CD4-positive, alpha-beta memory T cell (primary cell): ENCODE results near the gene CCR2. TPM values are rescaled to one million over a fixed set of nuclear protein-coding genes. Genes with fewer than 3 reads are reported as not detected.
A peak's percentile ranks its signal among the peaks of the same experiment; 100 is the strongest.
"Not testable (repeated sequence)": the region's sequence is repeated elsewhere in the genome, so short reads cannot be mapped to it uniquely, and the experiment has no call there.

Experiments used
- CTCF ChIA-PET: fragments of 350-600 bp; sonication (Branson Sonifier 250); formaldehyde crosslinking; loops from one replicate; lab custom pipeline; 2021; ENCODE audit warnings: inconsistent platforms; ENCODE audit not compliant: partially characterized antibody; lab: Charles Lee
- POLR2A ChIA-PET: fragments of 350-600 bp; sonication (Branson Sonifier 250); formaldehyde crosslinking; loops from one replicate; lab custom pipeline; 2021; ENCODE audit not compliant: partially characterized antibody; lab: Charles Lee
- DNase-seq, 5 donors: peaks; one replicate each; pipeline versions ENCODE4 v3.0.0 to v3.0.0-alpha.2; 2020 to 2022; ENCODE audit warnings: mixed read lengths in 1 of 5
- H3K27ac ChIP-seq: one replicate; pipeline ENCODE4 v1.7.0; 2013; ENCODE audit warnings: low read depth, low read length
- H3K27me3 ChIP-seq: 2 replicates; pipeline ENCODE4 v1.7.0; 2013; ENCODE audit warnings: mild to moderate bottlenecking, low read length, moderate library complexity; ENCODE audit not compliant: insufficient read depth
- H3K36me3 ChIP-seq: 2 replicates; pipeline ENCODE4 v1.7.0; 2013; ENCODE audit warnings: mild to moderate bottlenecking, low read length, moderate library complexity; ENCODE audit not compliant: insufficient read depth
- H3K4me1 ChIP-seq: 2 replicates; pipeline ENCODE4 v1.7.0; 2013; ENCODE audit warnings: mild to moderate bottlenecking, low read length, moderate library complexity; ENCODE audit not compliant: insufficient read depth
- H3K4me3 ChIP-seq, 2 donors: one replicate each; pipeline ENCODE4 v1.7.0; 2013; ENCODE audit warnings: low read length in 2 of 2, mild to moderate bottlenecking in 1 of 2
- H3K9me3 ChIP-seq, 2 donors: one replicate each; pipeline ENCODE4 v1.7.0; 2013; ENCODE audit warnings: low read length in 2 of 2, control low read depth in 1 of 2; ENCODE audit not compliant: control insufficient read depth in 1 of 2
- H3K27ac Mint-ChIP-seq, 7 donors: one replicate each; pipeline ENCODE4 v1.8.0; 2020 to 2021; ENCODE audit warnings: mixed read lengths in 7 of 7, mild to moderate bottlenecking in 6 of 7, inconsistent platforms in 3 of 7, moderate library complexity in 3 of 7
- H3K27me3 Mint-ChIP-seq, 2 donors: one replicate each; pipeline ENCODE4 v1.8.0; 2020 to 2021; ENCODE audit warnings: mixed read lengths in 2 of 2
- H3K36me3 Mint-ChIP-seq, 2 donors: one replicate each; pipeline ENCODE4 v1.8.0; 2020 to 2021; ENCODE audit warnings: mixed read lengths in 2 of 2, inconsistent platforms in 1 of 2, mild to moderate bottlenecking in 1 of 2
- H3K4me1 Mint-ChIP-seq, 4 donors: one replicate each; pipeline ENCODE4 v1.8.0; 2020 to 2021; ENCODE audit warnings: mixed read lengths in 4 of 4, mild to moderate bottlenecking in 1 of 4
- H3K4me3 Mint-ChIP-seq, 8 donors: one replicate each; pipeline ENCODE4 v1.8.0; 2020 to 2021; ENCODE audit warnings: mixed read lengths in 8 of 8, mild to moderate bottlenecking in 7 of 8, moderate library complexity in 6 of 8, inconsistent platforms in 3 of 8
- H3K9me3 Mint-ChIP-seq, 8 donors: one replicate each; pipeline ENCODE4 v1.8.0; 2020 to 2021; ENCODE audit warnings: mixed read lengths in 8 of 8, mild to moderate bottlenecking in 5 of 8, inconsistent platforms in 3 of 8, moderate library complexity in 1 of 8
- intact Hi-C: fragments of 100-400 bp; cut with micrococcal nuclease; formaldehyde crosslinking; loops from one replicate; pipeline ENCODE4 v1.15.1; 2023
- polyA plus RNA-seq, 2 donors: library from polyadenylated mRNA; unstranded; fragments of 300-500 nt; fragmentation: Illumina TruSeq; gene quantifications; one replicate each; pipeline ENCODE4 v1.2.3, GENCODE V29; 2021
- total RNA-seq, 2 experiments: library from RNA; stranded (reverse); gene quantifications; one replicate each; pipeline ENCODE4 v1.2.3, GENCODE V29; 2021

The CCR2 gene
- total and polyA plus RNA-seq, 4 experiments from 2014 or later: 16.3 to 64.7 (median 29.0) TPM

GRCh38 chr3:46388847-46389246, 34.9 kb downstream of the CCR2 start:
- POLR2A ChIA-PET, CTCF ChIA-PET, H3K27ac Mint-ChIP-seq: not testable (repeated sequence)

GRCh38 chr3:46389306-46389705, 35.4 kb downstream of the CCR2 start:
- H3K4me3 Mint-ChIP-seq: no peak overlapping the region
- POLR2A ChIA-PET: no interaction called here

More at GRCh38 chr3:46388847-46389246, 34.9 kb downstream of the CCR2 start:
- H3K4me1 Mint-ChIP-seq, H3K36me3 ChIP-seq, H3K27me3 ChIP-seq, H3K36me3 Mint-ChIP-seq, intact Hi-C loops, H3K4me3 ChIP-seq, DNase-seq, H3K9me3 ChIP-seq, H3K4me1 ChIP-seq, H3K27me3 Mint-ChIP-seq, H3K9me3 Mint-ChIP-seq, H3K27ac ChIP-seq, H3K4me3 Mint-ChIP-seq: not testable (repeated sequence)

GRCh38 chr3:46391526-46391925, 37.6 kb downstream of the CCR2 start:
- H3K27ac Mint-ChIP-seq, CTCF ChIA-PET: not testable (repeated sequence)

More at GRCh38 chr3:46389306-46389705, 35.4 kb downstream of the CCR2 start:
- DNase-seq: no peak
- Histone ChIP-seq H3K9me3 (no peaks in the 10 kb centered on the region), H3K36me3 (no peaks in the 10 kb centered on the region), H3K27ac (no peak overlapping the region), H3K4me3 (no peak overlapping the region), H3K27me3 (no peaks in the 10 kb centered on the region), H3K4me1 (no peaks in the 10 kb centered on the region)
- H3K9me3 Mint-ChIP-seq: peaks cover 0 to 3% (median 0%) of the 10 kb centered on the region in 8 donors
- peaks cover 0 to 3% of the 10 kb centered on the region in 2 donors for H3K36me3 Mint-ChIP-seq
- no peaks in the 10 kb centered on the region for H3K27me3 Mint-ChIP-seq
- CTCF ChIA-PET: no interaction called here
- peaks cover 0 to 3% (median 1%) of the 10 kb centered on the region in 4 donors for H3K4me1 Mint-ChIP-seq
- intact Hi-C loops: no loop called here
- no peak overlapping the region for H3K27ac Mint-ChIP-seq

GRCh38 chr3:46393011-46393410, 39.1 kb downstream of the CCR2 start:
- H3K27me3 Mint-ChIP-seq: no peaks in the 10 kb centered on the region
- Histone ChIP-seq H3K4me1 (no peaks in the 10 kb centered on the region), H3K9me3 (no peaks in the 10 kb centered on the region), H3K36me3 (no peaks in the 10 kb centered on the region), H3K27ac (no peak overlapping the region), H3K27me3 (no peaks in the 10 kb centered on the region), H3K4me3 (no peak overlapping the region)
- intact Hi-C loops: no loop called here
- H3K36me3 Mint-ChIP-seq: no peaks in the 10 kb centered on the region
- CTCF ChIA-PET: no interaction called here
- H3K27ac Mint-ChIP-seq: peak overlapping the region in 1 of 7 donors; percentile 19
- no peak overlapping the region for H3K4me3 Mint-ChIP-seq
- POLR2A ChIA-PET: no interaction called here
- DNase-seq: no peak
- H3K4me1 Mint-ChIP-seq: peaks cover 0 to 3% (median 0%) of the 10 kb centered on the region in 4 donors
- no peaks in the 10 kb centered on the region for H3K9me3 Mint-ChIP-seq

More at GRCh38 chr3:46391526-46391925, 37.6 kb downstream of the CCR2 start:
- H3K27ac ChIP-seq, H3K9me3 Mint-ChIP-seq, H3K36me3 ChIP-seq, intact Hi-C loops, DNase-seq, H3K4me3 Mint-ChIP-seq, H3K9me3 ChIP-seq, H3K4me1 Mint-ChIP-seq, POLR2A ChIA-PET, H3K27me3 ChIP-seq, H3K27me3 Mint-ChIP-seq, H3K4me1 ChIP-seq, H3K36me3 Mint-ChIP-seq, H3K4me3 ChIP-seq: not testable (repeated sequence)

GRCh38 chr3:46393554-46394434, 39.9 kb downstream of the CCR2 start:
- intact Hi-C loops: no loop called here
- peaks cover 0 to 3% (median 0%) of the 10 kb centered on the region in 4 donors for H3K4me1 Mint-ChIP-seq

GRCh38 chr3:46395210-46395661, 41.3 kb downstream of the CCR2 start:
- no peak overlapping the region for H3K4me3 Mint-ChIP-seq
- no peaks in the 10 kb centered on the region for H3K27me3 Mint-ChIP-seq
- no peak overlapping the region for H3K27ac ChIP-seq
- H3K27ac Mint-ChIP-seq: peak overlapping the region in 1 of 7 donors; percentile 6
- ChIA-PET CTCF (interaction anchor here (0.6 kb wide), 1 partner anchor 88 kb away, joined by 3 read pairs; no protein-coding TSS in a partner anchor), POLR2A (no interaction called here)
- intact Hi-C loops: no loop called here
- H3K36me3 ChIP-seq: no peaks in the 10 kb centered on the region
- H3K36me3 Mint-ChIP-seq: no peaks in the 10 kb centered on the region
- H3K4me1 Mint-ChIP-seq: peaks cover 0 to 3% (median 0%) of the 10 kb centered on the region in 4 donors
- H3K27me3 ChIP-seq: no peaks in the 10 kb centered on the region
- DNase-seq: no peak
- no peaks in the 10 kb centered on the region for H3K9me3 ChIP-seq
- no peaks in the 10 kb centered on the region for H3K4me1 ChIP-seq
- H3K9me3 Mint-ChIP-seq: no peaks in the 10 kb centered on the region
- H3K4me3 ChIP-seq: no peak overlapping the region

More at GRCh38 chr3:46393554-46394434, 39.9 kb downstream of the CCR2 start:
- H3K4me3 Mint-ChIP-seq: no peak overlapping the region
- no peaks in the 10 kb centered on the region for H3K4me1 ChIP-seq
- H3K9me3 ChIP-seq: no peaks in the 10 kb centered on the region
- H3K27ac ChIP-seq: no peak overlapping the region
- H3K9me3 Mint-ChIP-seq: no peaks in the 10 kb centered on the region
- no peak overlapping the region for H3K4me3 ChIP-seq
- H3K27ac Mint-ChIP-seq: peak overlapping the region in 1 of 7 donors; percentile 52
- POLR2A ChIA-PET: no interaction called here
- no peaks in the 10 kb centered on the region for H3K36me3 ChIP-seq
- DNase-seq: no peak
- no peaks in the 10 kb centered on the region for H3K27me3 Mint-ChIP-seq
- CTCF ChIA-PET: no interaction called here
- no peaks in the 10 kb centered on the region for H3K27me3 ChIP-seq
- H3K36me3 Mint-ChIP-seq: no peaks in the 10 kb centered on the region

- H3K9me3 Mint-ChIP-seq: no peaks in the 10 kb centered on the region
These were observed 42.0 kb downstream of the CCR2 start for GRCh38 chr3:46395766-46396530.

More at GRCh38 chr3:46395766-46396530, 42.0 kb downstream of the CCR2 start:
- no peak for DNase-seq
- Mint-ChIP-seq H3K36me3 (no peaks in the 10 kb centered on the region), H3K4me1 (peaks cover 0 to 3% (median 0%) of the 10 kb centered on the region in 4 donors), H3K27ac (peak overlapping the region in 1 of 7 donors; percentile 11), H3K27me3 (no peaks in the 10 kb centered on the region), H3K4me3 (no peak overlapping the region)
- Histone ChIP-seq H3K36me3 (no peaks in the 10 kb centered on the region), H3K27me3 (no peaks in the 10 kb centered on the region), H3K4me1 (no peaks in the 10 kb centered on the region), H3K9me3 (no peaks in the 10 kb centered on the region), H3K27ac (no peak overlapping the region), H3K4me3 (no peak overlapping the region)
- ChIA-PET CTCF (no interaction called here), POLR2A (no interaction called here)
- intact Hi-C loops: no loop called here
